ENCODE data around the gene PIGS. TPM values are rescaled to one million over a fixed set of nuclear protein-coding genes. Genes with fewer than 3 reads are reported as not detected.
"Not testable (repeated sequence)": the region's sequence is repeated elsewhere in the genome, so short reads cannot be mapped to it uniquely, and the experiment has no call there.

Gene PIGS
- 44.2 and 56.3 TPM in 2 replicates for total RNA-seq

- peak; percentile 81 to 93 for DNase-seq (ENCODE audit: low read depth in 2 of 2)
Observed at GRCh38 chr17:28571361-28572122, at the start of gene PIGS. Gene PIGS, minus strand, starts transcription at chr17:28571524. Its CDS starts 28 bp downstream, at chr17:28571496.

- DNase-seq (ENCODE audit: low read depth in 2 of 2): no peak
Observed at GRCh38 chr17:28620010-28620409, 48.7 kb upstream of the PIGS start.

GRCh38 chr17:28618464-28618863, 47.1 kb upstream of the PIGS start:
- DNase-seq (ENCODE audit: low read depth in 2 of 2): no peak

DNA sequence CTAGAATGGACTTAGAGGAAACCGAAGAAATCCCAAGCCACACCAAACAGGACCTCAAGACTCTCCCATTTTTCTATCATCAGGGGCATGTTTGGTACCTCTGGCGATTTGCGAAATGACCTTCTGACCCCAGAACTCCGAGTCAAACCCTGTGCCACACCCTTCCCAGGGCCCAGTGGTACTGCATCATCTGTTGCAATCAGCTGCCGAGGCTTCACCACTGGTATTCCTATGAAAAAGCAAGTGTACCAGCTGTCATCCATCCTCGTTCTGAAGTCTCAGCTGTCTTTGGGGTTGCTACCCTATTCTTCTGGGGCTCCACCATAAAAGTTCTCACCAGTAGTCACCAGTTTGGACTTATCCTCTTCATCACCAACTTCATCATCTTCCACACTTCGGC, 45.0 kb upstream of the PIGS start:
- no peak for DNase-seq (ENCODE audit: low read depth in 2 of 2)

- no peak for DNase-seq (ENCODE audit: low read depth in 2 of 2)
Observed at GRCh38 chr17:28615260-28615940, 44.1 kb upstream of the PIGS start.

DNA sequence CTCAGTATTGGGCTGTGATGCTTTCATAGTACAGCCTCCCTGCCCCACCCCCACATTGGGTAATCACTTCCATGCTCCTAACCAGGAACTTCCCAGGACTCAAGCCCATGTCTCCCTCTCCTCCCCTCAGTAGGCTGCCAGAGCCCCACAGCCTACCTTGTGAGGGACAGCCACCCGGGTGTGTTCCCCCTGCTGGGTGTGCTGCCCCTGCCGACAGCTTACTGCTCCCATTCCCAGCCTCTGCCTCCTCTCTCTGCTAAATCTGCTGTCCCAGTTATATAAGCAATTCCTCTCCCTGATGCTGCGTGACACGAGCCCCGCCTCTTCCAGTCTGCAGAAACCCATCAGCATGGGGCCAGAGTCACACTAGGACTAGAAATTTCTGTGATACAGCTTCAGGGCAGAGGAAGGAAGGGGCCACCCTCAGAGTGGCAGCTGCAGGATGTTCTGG, 42.6 kb upstream of the PIGS start, which contains the start of gene RSKR:
RSKR (minus strand) TSS at position 255 of the 451 bp plus-strand sequence; CDS start at position 231, 24 bp downstream.
- no peak for DNase-seq (ENCODE audit: low read depth in 2 of 2)

GRCh38 chr17:28612936-28613872, 41.9 kb upstream of the PIGS start:
- DNase-seq (ENCODE audit: low read depth in 2 of 2): peak; percentile 33 to 57

DNA sequence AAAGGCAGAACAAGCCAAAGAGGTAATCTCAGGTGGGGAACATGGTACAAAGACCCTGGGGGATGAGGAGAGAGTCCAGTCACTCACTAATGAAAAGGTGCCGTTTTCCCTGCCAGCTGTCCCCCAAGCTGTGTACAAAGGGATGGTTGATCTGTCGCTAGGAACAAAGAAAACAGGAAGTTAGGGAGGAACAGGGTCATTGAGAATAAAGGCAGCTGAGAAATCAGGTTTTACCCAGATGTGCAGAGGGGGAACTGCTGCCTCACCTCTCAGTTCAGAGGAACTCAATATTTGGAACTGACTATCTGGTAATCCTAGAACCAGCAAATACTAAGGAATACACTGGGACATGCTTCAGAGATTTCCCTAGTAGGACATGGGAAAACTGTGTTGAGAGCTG, 41.2 kb upstream of the PIGS start:
- peak; percentile 9 to 38 for DNase-seq (ENCODE audit: low read depth in 2 of 2)

DNA sequence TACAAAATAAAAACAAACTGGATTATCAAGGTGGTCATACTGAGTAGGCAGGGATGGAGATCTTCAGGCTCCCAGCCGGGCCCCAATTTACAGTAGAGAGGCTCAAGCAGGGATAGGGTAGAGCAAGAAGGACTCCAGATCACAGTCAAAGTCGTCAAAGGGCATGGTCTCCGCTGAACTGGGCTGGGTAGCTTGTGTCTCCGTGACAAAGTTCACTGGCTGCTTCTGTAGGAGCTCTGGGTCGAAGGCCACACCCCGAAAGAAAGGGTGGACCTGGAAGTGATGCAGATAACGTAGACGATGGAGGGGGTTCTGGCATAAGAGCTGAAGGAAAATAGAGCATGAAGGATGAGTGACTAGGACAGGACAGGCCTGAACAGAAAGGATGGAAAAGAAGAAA, 39.1 kb upstream of the PIGS start:
- no peak for DNase-seq (ENCODE audit: low read depth in 2 of 2)

DNA sequence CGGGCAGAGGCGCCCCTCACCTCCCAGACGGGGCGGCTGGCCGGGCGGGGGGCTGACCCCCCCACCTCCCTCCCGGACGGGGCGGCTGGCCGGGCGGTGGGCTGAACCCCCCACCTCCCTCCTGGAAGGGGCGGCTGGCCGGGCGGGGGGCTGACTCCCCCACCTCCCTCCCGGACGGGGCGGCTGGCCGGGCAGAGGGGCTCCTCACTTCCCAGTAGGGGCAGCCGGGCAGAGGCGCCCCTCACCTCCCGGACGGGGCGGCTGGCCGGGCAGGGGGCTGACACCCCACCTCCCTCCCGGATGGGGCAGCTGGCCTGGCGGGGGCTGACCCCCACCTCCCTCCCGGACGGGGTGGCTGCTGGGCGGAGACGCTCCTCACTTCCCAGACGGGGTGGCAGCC, 32.7 kb upstream of the PIGS start:
- not testable (repeated sequence) for DNase-seq (ENCODE audit: low read depth in 2 of 2)

DNA sequence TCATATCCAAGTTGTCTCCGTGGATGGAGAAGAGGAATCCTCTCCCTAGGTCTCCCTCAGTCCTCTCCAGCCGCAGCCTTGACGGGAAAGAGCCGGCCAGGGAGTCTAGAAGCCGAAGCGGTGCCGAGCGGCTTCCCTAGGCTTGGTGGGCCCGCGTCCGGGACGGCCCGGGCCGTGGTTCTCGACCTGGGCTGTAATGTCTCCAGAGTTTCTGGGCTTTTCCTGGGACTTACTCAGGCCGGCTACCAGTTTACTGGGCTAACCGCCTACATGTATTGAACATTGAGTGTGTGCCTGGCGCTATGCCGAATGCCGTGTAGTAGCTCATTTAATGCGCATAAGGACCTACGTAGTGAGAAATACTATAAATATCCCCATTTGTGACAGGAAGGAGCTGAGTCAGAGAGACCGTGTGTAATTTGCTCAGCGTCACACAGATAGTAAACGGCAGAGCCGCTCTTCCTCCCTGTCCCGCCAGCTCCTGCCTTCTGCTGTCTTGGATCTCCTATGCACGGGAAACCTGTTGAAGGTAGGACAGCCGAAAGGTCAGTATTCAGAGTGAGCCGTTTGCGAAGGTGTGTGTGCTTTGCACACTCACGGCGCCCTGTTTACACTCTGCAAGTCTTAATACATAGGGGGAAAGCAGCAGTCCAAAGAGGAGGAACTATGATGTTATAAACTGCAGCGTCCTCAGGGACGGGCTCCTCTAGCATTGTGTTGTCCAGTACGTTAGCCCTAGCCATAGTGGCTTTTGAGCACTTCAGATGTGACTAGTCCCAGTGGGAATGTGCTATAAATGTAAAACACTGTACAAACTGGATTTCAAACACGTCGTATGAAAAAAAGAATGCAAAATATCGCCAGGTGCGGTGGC, 28.2 kb upstream of the PIGS start:
- DNase-seq (ENCODE audit: low read depth in 2 of 2): peak; percentile 84 to 92

- peak; percentile 80 to 95 for DNase-seq (ENCODE audit: low read depth in 2 of 2)
Observed at GRCh38 chr17:28598799-28599310, 27.5 kb upstream of the PIGS start, which contains the start of gene SPAG5. Gene SPAG5, minus strand, starts transcription at chr17:28599025. Its CDS starts 79 bp downstream, at chr17:28598946.

DNA sequence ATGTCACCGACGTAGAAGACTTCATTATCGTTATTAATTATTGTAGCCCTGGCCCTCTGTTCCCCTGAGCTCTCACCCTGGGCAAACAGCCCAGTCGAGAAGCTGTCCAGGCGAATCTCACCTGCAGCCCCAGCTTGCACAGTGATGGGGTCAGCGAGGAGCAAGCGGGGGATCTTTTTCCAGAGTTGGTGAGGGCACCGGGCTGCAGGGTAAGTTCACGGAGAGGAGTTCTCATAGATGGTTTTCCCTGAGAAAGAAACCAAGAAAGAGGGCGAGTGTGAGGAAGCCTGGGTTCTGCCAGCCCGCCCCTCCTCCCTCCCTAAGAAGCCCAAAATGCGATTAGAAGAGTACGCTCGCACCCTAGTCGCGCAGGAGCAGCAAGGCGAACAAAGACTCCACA, 27.1 kb upstream of the PIGS start:
- no peak for DNase-seq (ENCODE audit: low read depth in 2 of 2)

- DNase-seq (ENCODE audit: low read depth in 2 of 2): no peak
Observed at GRCh38 chr17:28597606-28598383, 26.5 kb upstream of the PIGS start.

- no peak for DNase-seq (ENCODE audit: low read depth in 2 of 2)
Observed at GRCh38 chr17:28592260-28592659, 20.9 kb upstream of the PIGS start.

GRCh38 chr17:28585851-28586250, 14.5 kb upstream of the PIGS start:
- DNase-seq (ENCODE audit: low read depth in 2 of 2): no peak

- DNase-seq (ENCODE audit: low read depth in 2 of 2): no peak
Observed at GRCh38 chr17:28584434-28584833, 13.1 kb upstream of the PIGS start.

- DNase-seq (ENCODE audit: low read depth in 2 of 2): no peak
Observed at GRCh38 chr17:28582513-28582912, 11.2 kb upstream of the PIGS start.

GRCh38 chr17:28580959-28581358, 9.6 kb upstream of the PIGS start:
- DNase-seq (ENCODE audit: low read depth in 2 of 2): no peak

GRCh38 chr17:28579526-28579925, 8.2 kb upstream of the PIGS start:
- DNase-seq (ENCODE audit: low read depth in 2 of 2): no peak

Data from dermis microvascular lymphatic vessel endothelial cell (primary cell).